SKM-1 (cell line): Measurements from ENCODE around the gene ZSCAN12.
"Not testable (repeated sequence)": the region's sequence is repeated elsewhere in the genome, so short reads cannot be mapped to it uniquely, and the experiment has no call there.

Experiments
- DNase-seq: peaks from one replicate; lab custom pipeline; 2025; ENCODE audit not compliant: unreplicated experiment; lab: John Stamatoyannopoulos, UW

Gene ZSCAN12

GRCh38 chr6:28399350-28400121 lies at the start of gene ZSCAN12:
Gene ZSCAN12, minus strand, starts transcription at chr6:28399747. Its CDS starts 1,342 bp downstream, at chr6:28398405.
- no peak for DNase-seq

GRCh38 chr6:28449056-28449455 lies 49.5 kb upstream of the ZSCAN12 start:
- DNase-seq = no peak

GRCh38 chr6:28447512-28447906 lies 48.0 kb upstream of the ZSCAN12 start:
- not testable (repeated sequence) for DNase-seq

- DNase-seq = no peak
Observed at GRCh38 chr6:28446818-28447511, 47.4 kb upstream of the ZSCAN12 start.

GRCh38 chr6:28444759-28445158 lies 45.2 kb upstream of the ZSCAN12 start:
- not testable (repeated sequence) for DNase-seq

GRCh38 chr6:28443112-28443773 lies 43.7 kb upstream of the ZSCAN12 start, which contains the start of gene ZSCAN23:
Gene ZSCAN23, minus strand, starts transcription at chr6:28443491. Its CDS starts 7,225 bp downstream, at chr6:28436266.
- no peak for DNase-seq

- DNase-seq = no peak
Observed at GRCh38 chr6:28442586-28442985, 43.0 kb upstream of the ZSCAN12 start.

- no peak for DNase-seq
Observed at GRCh38 chr6:28436404-28436803, 36.9 kb upstream of the ZSCAN12 start.

- DNase-seq = peak; percentile 9
Observed at GRCh38 chr6:28433119-28433518, 33.6 kb upstream of the ZSCAN12 start.

GRCh38 chr6:28429781-28430180 lies 30.2 kb upstream of the ZSCAN12 start:
- DNase-seq = no peak

- DNase-seq = no peak
Observed at GRCh38 chr6:28425944-28426541, 26.5 kb upstream of the ZSCAN12 start.

GRCh38 chr6:28424163-28424562 lies 24.6 kb upstream of the ZSCAN12 start:
- DNase-seq = no peak

- DNase-seq = no peak
Observed at GRCh38 chr6:28423546-28423945, 24.0 kb upstream of the ZSCAN12 start.

GRCh38 chr6:28413681-28414080 lies 14.1 kb upstream of the ZSCAN12 start:
- no peak for DNase-seq

- no peak for DNase-seq
Observed at GRCh38 chr6:28410767-28411166, 11.2 kb upstream of the ZSCAN12 start.

- DNase-seq = no peak
Observed at GRCh38 chr6:28408076-28408802, 8.7 kb upstream of the ZSCAN12 start.

GRCh38 chr6:28407401-28407800 lies 7.9 kb upstream of the ZSCAN12 start:
- DNase-seq = no peak

- DNase-seq = not testable (repeated sequence)
Observed at GRCh38 chr6:28403923-28404322, 4.4 kb upstream of the ZSCAN12 start.

GRCh38 chr6:28402197-28402596 lies 2.6 kb upstream of the ZSCAN12 start:
- no peak for DNase-seq

- no peak for DNase-seq
Observed at GRCh38 chr6:28401172-28401571, 1.6 kb upstream of the ZSCAN12 start.

- DNase-seq = no peak
Observed at GRCh38 chr6:28400122-28400451, 540 bp upstream of the ZSCAN12 start.
